Measurements from ENCODE around the gene DAO.

Gene DAO

DNA sequence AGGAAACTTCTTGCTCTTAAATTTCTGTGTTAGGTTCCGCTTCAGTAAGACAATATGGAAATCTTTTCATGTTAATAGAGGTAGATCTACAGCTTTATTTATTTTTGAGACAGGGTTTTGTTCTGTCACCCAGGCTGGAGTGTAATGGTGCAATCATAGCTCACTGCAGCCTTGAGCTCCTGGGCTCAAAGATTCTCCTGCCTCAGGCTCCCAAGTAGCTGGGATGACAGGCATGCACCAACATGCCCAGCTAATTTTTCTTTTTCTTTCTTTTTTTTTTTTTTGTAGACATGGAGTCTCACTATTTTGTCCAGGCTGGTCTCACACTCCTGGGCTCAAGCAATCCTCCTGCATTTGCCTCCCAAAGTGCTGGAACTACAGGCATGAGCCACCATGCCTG, 70.1 kb downstream of the DAO start:
- H3K36me3 Mint-ChIP-seq (ENCODE audit: low read depth): no peaks in the 10 kb centered on the region
- H3K4me1 Mint-ChIP-seq: peaks cover 6% of the 10 kb centered on the region
- TF ChIP-seq CTCF (IDR thresholded peaks at IDR 0.05): no peak
- H3K27ac Mint-ChIP-seq: no peak overlapping the region
- peaks cover 29% of the 10 kb centered on the region for H3K9me3 Mint-ChIP-seq
- DNase-seq: no peak
- peaks cover 21% of the 10 kb centered on the region for H3K27me3 Mint-ChIP-seq (ENCODE audit: low read depth, poor library complexity)
- no peak overlapping the region for H3K4me3 Mint-ChIP-seq
